AG04450 (cell line): ENCODE measurements around the gene PLPP1. TPM values are rescaled to one million over a fixed set of nuclear protein-coding genes. Genes with fewer than 3 reads are reported as not detected.

Experiments
- CTCF ChIA-PET: fragments of 300-600, 350-600 bp; formaldehyde crosslinking; extraction: SDS; loops from one replicate; lab custom pipeline; 2022; ENCODE audit warnings: antibody characterized with exemption, inconsistent platforms; lab: Charles Lee
- POLR2A ChIA-PET: fragments of 350-600 bp; formaldehyde crosslinking; extraction: SDS; loops from one replicate; lab custom pipeline; 2021; ENCODE audit warnings: antibody characterized with exemption, inconsistent platforms; lab: Yijun Ruan, JAX
- DNase-seq: peaks from one replicate; pipeline ENCODE4 v3.0.0-alpha.2; 2011; ENCODE audit warnings: low read depth, low spot score
- H3K27ac ChIP-seq: one replicate; pipeline ENCODE4 v1.5.1; 2012; ENCODE audit warnings: low read depth, low read length, control low read depth
- H3K27me3 ChIP-seq: one replicate; pipeline ENCODE4 v1.6.0; 2012; ENCODE audit warnings: low read length; ENCODE audit not compliant: control insufficient read depth, insufficient read depth
- H3K4me3 ChIP-seq: 2 replicates; pipeline ENCODE4 v1.5.1; 2011; ENCODE audit warnings: mild to moderate bottlenecking, low read depth, low read length, control low read depth
- H3K9me3 ChIP-seq: 2 replicates; pipeline ENCODE4 v1.5.1; 2012; ENCODE audit warnings: low read length; ENCODE audit not compliant: control insufficient read depth, insufficient read depth
- polyA plus RNA-seq: library from polyadenylated mRNA; depleted of rRNA; stranded (reverse); fragments of >200 nt; gene quantifications from 2 replicates; pipeline ENCODE4 v1.2.3, GENCODE V29; 2011
- TF ChIP-seq, protein P1 (sequence below): IDR thresholded peaks from 2 replicates; pipeline ENCODE4 v1.5.1; 2011; ENCODE audit warnings: low read depth, low read length, control low read depth, inconsistent platforms

PLPP1 gene
- polyA plus RNA-seq, 1 experiment: 54.9 TPM

DNA sequence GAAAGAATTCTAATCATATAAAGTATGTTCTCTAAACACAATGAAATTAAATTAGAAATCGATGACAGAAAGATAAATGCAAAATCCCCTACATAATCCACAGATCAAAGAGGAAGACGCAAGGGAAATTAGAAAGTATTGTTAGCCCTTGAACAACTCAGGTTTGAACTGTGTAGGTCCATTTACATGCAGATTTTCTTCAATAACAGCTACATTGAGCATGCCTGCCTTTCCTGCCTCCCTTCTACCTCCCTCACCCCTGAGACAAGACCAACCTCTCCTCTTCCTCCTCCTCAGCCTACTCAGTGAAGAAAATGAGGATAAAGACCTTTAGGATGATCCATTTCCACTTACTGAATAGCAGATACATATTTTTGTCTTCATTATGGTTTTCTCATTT lies 75.2 kb downstream of the PLPP1 start:
- TF ChIP-seq, protein P1, sequence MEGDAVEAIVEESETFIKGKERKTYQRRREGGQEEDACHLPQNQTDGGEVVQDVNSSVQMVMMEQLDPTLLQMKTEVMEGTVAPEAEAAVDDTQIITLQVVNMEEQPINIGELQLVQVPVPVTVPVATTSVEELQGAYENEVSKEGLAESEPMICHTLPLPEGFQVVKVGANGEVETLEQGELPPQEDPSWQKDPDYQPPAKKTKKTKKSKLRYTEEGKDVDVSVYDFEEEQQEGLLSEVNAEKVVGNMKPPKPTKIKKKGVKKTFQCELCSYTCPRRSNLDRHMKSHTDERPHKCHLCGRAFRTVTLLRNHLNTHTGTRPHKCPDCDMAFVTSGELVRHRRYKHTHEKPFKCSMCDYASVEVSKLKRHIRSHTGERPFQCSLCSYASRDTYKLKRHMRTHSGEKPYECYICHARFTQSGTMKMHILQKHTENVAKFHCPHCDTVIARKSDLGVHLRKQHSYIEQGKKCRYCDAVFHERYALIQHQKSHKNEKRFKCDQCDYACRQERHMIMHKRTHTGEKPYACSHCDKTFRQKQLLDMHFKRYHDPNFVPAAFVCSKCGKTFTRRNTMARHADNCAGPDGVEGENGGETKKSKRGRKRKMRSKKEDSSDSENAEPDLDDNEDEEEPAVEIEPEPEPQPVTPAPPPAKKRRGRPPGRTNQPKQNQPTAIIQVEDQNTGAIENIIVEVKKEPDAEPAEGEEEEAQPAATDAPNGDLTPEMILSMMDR: no peak

DNA sequence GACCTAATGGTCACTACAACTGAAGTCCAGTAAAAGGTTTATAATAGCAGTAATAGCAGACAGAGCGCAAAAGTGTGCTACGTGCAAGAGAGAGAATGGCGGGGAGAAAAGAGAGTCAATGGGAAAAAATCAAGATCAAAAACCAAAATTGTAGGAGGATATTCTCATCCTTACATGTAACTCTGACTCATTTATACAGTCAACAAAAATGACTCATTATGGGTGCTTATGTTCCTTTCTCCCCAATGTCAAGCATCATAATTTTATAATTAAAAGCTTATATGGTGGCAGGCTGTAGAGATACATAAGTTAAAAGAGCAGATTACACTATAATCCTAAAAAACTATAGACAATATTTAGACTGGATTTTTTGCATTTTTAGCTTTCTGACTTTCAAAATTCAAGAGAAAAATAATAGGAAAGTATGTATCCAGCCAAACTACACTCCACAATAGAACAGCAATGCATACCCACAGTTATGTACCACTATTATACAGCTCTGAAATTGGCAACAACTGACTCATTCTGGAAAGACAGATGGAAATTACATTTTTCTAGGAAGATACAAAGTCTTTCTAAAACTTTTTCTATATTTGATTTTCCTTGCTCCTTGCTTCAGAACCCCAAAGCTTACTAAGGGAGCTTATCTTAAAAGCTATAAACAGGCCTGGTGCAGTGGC lies 78.4 kb downstream of the PLPP1 start:
- CTCF ChIA-PET: interaction anchor here (0.6 to 1.4 kb wide), 2 partner anchors 11 to 235 kb away, joined by 3 to 6 read pairs; no protein-coding TSS in a partner anchor
- TF ChIP-seq, protein P1: no peak

More for the DNA sequence above, 75.2 kb downstream of the PLPP1 start:
- DNase-seq: no peak
- Histone ChIP-seq H3K27me3 (no peaks in the 10 kb centered on the region), H3K4me3 (no peak overlapping the region), H3K9me3 (no peaks in the 10 kb centered on the region), H3K27ac (no peak overlapping the region)
- CTCF ChIA-PET: no interaction called here
- POLR2A ChIA-PET: no interaction called here

DNA sequence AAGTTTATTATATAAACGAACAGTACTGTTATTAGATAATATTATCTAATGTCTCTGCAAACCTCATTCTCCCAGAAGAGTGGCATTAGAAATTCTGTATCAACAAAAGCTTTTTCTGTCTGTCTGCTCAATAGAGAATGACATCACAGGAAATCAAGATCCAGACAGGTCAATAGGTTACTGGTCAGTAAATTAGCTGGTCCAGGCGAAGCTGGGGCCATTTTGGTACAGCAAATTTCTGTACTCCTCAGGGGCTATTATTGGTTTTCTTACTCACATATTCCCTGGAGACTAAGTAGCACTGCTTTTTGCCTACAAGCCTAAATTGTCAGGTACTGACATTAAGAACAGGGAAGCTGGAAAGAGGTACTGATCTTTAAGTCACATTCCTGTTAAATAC lies 80.5 kb downstream of the PLPP1 start:
- CTCF ChIA-PET: no interaction called here

More for the DNA sequence above, 78.4 kb downstream of the PLPP1 start:
- Histone ChIP-seq H3K4me3 (no peak overlapping the region), H3K27ac (no peak overlapping the region), H3K9me3 (no peaks in the 10 kb centered on the region), H3K27me3 (no peaks in the 10 kb centered on the region)
- DNase-seq: no peak
- POLR2A ChIA-PET: no interaction called here

DNA sequence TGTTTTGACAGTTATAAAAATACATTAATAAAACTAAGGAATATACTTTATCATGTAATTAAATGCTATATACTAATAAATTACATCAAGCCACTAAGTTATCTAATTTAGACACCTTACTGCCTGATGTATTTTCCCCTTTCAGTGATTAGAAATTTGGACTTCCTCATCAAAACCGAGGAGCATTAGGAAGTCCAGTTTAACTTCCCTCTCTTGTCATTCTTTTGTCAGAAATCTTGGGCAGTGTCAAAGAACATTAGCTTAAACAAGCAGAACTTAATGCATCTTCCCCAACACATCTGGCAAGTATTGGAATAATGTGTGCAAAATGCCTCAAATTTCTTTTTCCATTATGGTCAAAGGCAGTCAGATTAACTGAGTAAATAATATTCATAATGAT lies 81.6 kb downstream of the PLPP1 start:
- ChIA-PET POLR2A (no interaction called here), CTCF (no interaction called here)
- Histone ChIP-seq H3K4me3 (no peak overlapping the region), H3K9me3 (no peaks in the 10 kb centered on the region), H3K27ac (no peak overlapping the region), H3K27me3 (no peaks in the 10 kb centered on the region)
- DNase-seq: no peak
- TF ChIP-seq, protein P1: no peak

More for the DNA sequence above, 80.5 kb downstream of the PLPP1 start:
- Histone ChIP-seq H3K9me3 (no peaks in the 10 kb centered on the region), H3K4me3 (no peak overlapping the region), H3K27me3 (no peaks in the 10 kb centered on the region), H3K27ac (no peak overlapping the region)
- DNase-seq: no peak
- POLR2A ChIA-PET: no interaction called here
- TF ChIP-seq, protein P1: no peak

DNA sequence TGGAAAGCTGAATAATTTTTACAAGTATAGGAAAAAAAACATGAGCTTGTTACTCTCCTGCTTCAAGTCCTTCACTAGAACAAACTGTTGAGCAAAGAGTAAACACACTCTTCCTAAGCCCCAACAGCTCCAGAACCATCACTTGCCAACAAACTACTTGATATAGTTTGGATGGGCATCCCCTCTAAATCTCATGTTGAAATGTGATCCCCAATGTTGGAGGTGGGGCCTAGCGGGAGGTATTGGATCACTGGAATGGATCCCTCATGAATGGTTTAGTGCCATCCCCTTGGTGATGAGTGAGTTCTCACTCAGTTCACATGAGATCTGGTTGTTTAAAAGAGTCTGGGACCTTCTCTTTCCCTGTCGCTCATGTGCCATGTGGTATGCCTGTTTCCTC lies 82.8 kb downstream of the PLPP1 start:
- Histone ChIP-seq H3K9me3 (no peaks in the 10 kb centered on the region), H3K27me3 (no peaks in the 10 kb centered on the region), H3K27ac (no peak overlapping the region), H3K4me3 (no peak overlapping the region)
- ChIA-PET CTCF (no interaction called here), POLR2A (no interaction called here)
- no peak for DNase-seq
- TF ChIP-seq, protein P1: no peak
